DMS 273 (cell line): ENCODE measurements around the gene ABCA9.
A peak's percentile ranks its signal among the peaks of the same experiment; 100 is the strongest.
"Not testable (repeated sequence)": the region's sequence is repeated elsewhere in the genome, so short reads cannot be mapped to it uniquely, and the experiment has no call there.

Source experiments
- DNase-seq: peaks from one replicate; lab custom pipeline; 2025; ENCODE audit not compliant: unreplicated experiment; lab: John Stamatoyannopoulos, UW

Gene ABCA9

GRCh38 chr17:69060822-69061221, at the start of gene ABCA9:
ABCA9 (minus strand) TSS chr17:69060927; CDS start chr17:69051126, 9,801 bp downstream.
- DNase-seq: peak; percentile 41

GRCh38 chr17:69105907-69106730, 45.4 kb upstream of the ABCA9 start:
- no peak for DNase-seq

- DNase-seq: no peak
These were observed 43.0 kb upstream of the ABCA9 start for GRCh38 chr17:69103557-69104233.

- no peak for DNase-seq
These were observed 37.9 kb upstream of the ABCA9 start for GRCh38 chr17:69098625-69099024.

- DNase-seq: no peak
These were observed 35.8 kb upstream of the ABCA9 start for GRCh38 chr17:69096541-69096940.

GRCh38 chr17:69093995-69094394, 33.3 kb upstream of the ABCA9 start:
- no peak for DNase-seq

GRCh38 chr17:69093279-69093789, 32.6 kb upstream of the ABCA9 start:
- no peak for DNase-seq

- no peak for DNase-seq
These were observed 29.6 kb upstream of the ABCA9 start for GRCh38 chr17:69090365-69090764.

- no peak for DNase-seq
These were observed 28.0 kb upstream of the ABCA9 start for GRCh38 chr17:69088643-69089200.

- no peak for DNase-seq
These were observed 25.9 kb upstream of the ABCA9 start for GRCh38 chr17:69086641-69087040.

GRCh38 chr17:69084911-69085310, 24.2 kb upstream of the ABCA9 start:
- DNase-seq: peak; percentile 12

- no peak for DNase-seq
These were observed 22.0 kb upstream of the ABCA9 start for GRCh38 chr17:69082696-69083095.

- DNase-seq: no peak
These were observed 18.1 kb upstream of the ABCA9 start for GRCh38 chr17:69078864-69079263.

- DNase-seq: no peak
These were observed 15.1 kb upstream of the ABCA9 start for GRCh38 chr17:69075823-69076222.

GRCh38 chr17:69073392-69073791, 12.7 kb upstream of the ABCA9 start:
- not testable (repeated sequence) for DNase-seq

GRCh38 chr17:69072803-69073256, 12.1 kb upstream of the ABCA9 start:
- not testable (repeated sequence) for DNase-seq

GRCh38 chr17:69071233-69071586, 10.5 kb upstream of the ABCA9 start:
- not testable (repeated sequence) for DNase-seq

- DNase-seq: not testable (repeated sequence)
These were observed 9.9 kb upstream of the ABCA9 start for GRCh38 chr17:69070378-69071232.

GRCh38 chr17:69069226-69069750, 8.6 kb upstream of the ABCA9 start:
- no peak for DNase-seq

- DNase-seq: peak; percentile 13
These were observed 6.7 kb upstream of the ABCA9 start for GRCh38 chr17:69067274-69068047.
